CD4-positive, alpha-beta T cell treated with Interleukin-2 at 100 ng/mL for 4 hours (primary cell): Measurements from ENCODE around the gene SEC16A.
A peak's percentile ranks its signal among the peaks of the same experiment; 100 is the strongest.

ENCODE experiments used
- DNase-seq: peaks from one replicate; pipeline ENCODE4 v3.0.0-alpha.2; 2020; ENCODE audit warnings: low spot score

SEC16A gene

DNA sequence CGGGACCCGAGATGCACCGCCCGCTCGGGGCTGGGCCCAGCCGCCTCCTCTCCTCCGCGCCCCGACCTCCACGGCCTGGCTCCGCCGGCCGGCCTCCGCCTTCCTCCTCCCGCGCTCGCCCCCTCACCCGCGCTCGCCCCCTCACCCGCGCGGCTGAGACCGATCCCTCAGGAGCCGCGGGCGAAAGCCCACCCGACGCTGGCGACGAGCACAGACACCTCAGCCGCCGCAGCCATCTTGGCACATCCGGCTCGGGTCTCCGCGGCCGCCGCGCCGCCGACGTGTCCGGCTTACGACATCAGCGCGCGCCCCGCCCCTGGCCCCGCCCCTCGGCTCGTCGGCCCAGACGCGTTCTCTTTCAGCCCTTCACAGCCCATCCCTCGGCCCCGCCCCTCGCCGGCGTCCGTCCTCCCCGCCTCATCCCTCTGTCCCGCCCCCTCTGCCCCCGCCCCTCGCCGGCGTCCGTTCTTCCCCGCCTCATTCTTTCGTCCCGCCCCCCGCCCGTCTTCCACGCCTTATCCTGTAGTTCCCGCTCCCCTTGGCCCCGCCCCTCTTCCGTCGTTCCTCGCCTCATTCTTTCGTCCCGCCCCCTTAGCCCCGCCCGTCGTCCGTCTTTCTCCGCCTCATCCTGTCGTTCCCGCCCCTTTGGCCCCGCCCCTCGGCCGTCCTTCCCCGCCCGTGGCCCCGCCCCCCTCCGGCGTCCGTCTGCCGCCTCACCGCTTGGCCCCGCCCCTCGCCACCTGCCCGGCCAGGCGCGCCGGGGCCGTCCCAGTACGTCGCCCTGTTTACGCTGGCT lies at the start of gene SEC16A:
TSS of gene SEC16A (minus strand) at position 248 of the 796 bp plus-strand sequence. CDS start 5,425 bp downstream, outside the sequence.
- peak; percentile 99 for DNase-seq

DNA sequence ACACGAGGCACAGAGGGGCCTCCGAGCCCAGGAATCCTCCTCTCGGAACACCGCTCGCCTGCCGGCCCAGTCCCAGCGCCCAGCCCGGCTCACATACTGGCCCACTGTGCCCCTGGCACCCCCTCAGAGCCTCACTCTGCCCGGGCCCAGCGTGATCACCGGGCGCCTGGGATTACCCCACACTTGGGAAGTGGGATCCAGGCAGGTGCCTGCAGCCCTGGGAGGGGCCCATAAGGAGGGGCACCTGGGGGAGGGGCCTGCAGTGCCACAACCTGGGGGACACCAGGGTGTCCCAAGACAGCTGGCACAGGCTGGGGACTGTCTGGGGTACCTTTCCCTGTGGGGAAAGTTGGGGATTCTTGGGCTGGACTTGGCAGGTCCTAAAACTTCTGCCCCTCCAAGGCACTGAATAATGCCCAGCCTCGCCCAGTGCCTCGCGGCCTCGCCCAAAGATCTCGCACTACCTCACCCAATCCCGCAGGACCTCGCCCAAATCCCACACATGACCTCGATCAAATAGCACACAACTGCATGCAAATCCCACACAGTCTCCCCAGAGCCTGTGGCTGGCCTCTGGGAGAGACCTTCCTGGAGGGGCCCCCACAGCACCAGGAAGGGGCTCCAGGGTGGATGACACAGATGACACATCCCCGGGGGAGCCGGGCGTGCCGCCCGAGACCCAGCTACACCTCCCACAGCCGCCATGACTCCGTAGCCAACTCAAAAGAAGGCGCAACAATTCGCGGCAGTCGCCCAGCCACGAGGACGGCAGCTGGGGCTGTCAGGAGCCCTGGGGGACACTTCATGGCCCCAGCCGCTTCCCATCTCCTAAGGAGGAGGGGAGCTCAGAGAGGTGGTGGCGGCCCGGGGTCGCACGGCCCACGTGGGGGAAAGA lies 49.3 kb upstream of the SEC16A start:
- no peak for DNase-seq

- DNase-seq, result no peak
Measured at GRCh38 chr9:136531186-136531903, 48.5 kb upstream of the SEC16A start.

GRCh38 chr9:136530461-136531089 lies 47.7 kb upstream of the SEC16A start:
- no peak for DNase-seq

GRCh38 chr9:136529516-136530460 lies 46.9 kb upstream of the SEC16A start:
- DNase-seq, result no peak

DNA sequence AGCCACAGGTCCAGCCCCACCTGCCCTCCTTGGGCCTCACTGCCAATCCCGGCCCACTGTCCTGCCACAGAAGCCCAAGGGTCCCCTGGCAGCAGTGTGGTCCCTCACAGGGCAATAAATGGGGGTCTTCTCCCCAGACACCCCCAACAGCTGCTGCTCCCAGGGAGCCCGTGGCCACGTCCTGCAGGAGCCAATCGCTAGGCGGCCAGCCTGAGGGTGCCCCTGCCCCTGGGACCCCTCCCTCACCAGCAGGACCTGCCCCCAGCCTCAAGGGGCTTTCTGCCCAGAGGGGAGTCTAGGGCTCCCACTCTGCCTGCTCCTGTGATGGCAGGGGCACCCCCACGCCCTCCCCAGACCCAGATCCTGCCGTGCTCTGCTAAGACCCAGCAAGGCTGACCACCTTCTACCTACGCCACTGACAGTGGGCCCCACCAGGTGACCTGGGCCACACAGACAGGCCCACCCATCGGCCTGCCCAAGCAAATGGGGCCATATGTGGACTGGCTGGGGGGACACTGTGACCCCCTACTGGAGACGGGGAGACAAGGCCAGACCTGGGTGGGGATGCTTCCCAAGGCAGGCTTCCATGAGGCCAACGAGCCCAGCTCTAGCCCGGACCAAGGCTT lies 46.0 kb upstream of the SEC16A start:
- no peak for DNase-seq

- no peak for DNase-seq
Measured at GRCh38 chr9:136527721-136528710, 45.2 kb upstream of the SEC16A start.

DNA sequence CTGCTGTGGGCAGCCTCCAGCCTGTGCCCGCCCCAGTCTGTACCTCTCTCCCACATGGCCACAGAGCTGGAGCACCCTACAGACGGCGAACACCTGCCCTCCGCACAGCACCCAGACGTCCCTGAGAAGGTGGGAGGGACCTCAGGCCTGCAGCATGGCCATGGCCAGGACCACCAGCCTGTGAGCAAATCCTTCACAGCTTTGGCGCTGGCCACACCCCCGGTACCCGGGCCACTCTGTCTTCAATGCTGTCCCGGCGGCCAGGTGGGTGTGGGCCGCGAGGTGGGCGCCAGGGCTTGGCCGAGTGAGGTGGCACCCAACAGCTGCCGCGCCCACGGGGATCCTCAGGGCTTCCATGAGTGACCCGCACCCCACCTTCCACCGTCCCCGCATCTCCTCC lies 44.3 kb upstream of the SEC16A start:
- no peak for DNase-seq

DNA sequence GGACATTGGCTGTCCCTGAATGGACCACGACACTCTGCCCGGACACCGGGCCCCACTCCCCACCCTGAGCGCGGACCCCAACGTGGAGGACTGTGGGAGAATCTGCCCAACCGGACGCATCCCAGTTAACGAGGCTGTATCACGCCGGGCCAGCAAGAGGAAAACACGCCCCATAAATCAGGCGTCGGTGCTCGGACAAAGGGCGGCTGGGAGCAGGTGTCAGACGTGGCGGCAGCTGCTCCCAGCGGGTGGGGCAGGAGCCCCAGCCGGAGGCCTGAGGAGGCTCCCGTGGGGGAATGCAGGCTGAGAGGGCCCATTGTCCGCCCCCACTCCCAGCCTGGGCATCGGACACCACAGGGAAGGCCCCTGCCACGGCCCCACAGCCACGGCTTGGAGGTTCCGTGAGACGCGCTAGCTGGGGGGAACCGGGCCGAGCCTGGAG lies 43.8 kb upstream of the SEC16A start:
- no peak for DNase-seq

- DNase-seq, result no peak
Measured at GRCh38 chr9:136525841-136526499, 43.1 kb upstream of the SEC16A start.

DNA sequence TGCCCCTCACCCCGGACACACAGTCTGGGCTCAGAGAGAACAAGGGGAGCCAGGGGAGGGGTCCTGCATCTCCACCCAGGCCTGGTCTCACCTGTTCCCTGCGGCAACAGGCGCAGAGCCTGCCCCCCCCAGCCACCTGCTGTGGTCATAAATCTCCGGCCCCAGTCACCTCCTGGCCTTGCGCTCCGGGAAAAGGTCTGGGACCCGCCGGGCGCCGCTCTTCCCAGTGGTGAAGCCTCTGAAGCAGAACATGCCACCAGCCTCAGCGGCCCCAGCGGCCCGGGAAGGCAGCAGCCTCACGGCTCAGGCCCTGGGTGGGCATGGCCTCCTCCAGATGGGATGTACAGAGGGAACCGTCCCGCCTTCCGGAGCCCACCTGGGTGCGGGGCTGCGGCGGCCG lies 42.4 kb upstream of the SEC16A start:
- DNase-seq, result no peak

DNA sequence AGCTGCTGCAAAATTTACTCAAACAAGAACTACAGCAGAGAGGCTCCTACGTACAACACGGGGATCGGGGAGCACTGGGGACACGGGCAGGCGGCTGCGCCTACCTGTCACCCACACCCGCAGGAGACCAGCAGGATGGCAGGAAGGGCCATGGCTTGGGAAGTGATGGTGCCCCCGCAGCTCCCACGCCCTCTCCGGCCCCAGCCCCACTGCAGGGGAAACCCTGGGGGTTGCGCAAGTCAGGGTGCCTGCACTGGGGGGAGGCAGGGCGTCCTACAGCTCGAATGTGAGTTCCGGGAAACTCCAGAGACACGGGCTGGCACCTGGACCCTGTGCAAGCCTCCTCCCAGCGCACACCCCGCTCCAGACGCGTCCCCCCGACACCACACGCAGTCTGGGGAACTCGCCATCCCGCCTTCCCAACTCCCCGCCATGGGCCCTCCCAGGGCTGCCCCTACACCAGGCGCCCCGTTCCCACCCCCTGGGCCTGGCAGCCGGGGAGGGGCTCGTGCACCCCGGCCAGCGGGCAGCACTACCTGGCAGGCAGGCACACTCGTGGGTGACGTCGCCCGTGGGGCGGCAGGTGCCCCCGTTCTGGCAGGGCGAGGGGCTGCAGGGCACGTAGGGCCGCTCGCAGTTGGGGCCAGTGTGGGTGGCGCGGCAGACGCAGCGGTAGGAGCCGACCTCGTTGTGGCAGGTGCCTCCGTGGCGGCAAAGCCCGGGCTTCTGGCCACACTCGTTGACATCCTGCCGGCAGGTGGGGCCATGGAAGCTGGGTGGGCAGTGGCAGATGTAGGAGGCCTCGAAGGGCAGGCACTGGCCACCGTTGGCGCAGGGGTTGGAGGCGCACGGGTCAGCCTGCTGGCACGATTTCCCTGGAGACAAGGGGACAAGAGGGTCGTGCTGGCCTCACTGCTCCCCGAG lies 39.7 kb upstream of the SEC16A start:
- DNase-seq, result no peak

- no peak for DNase-seq
Measured at GRCh38 chr9:136521537-136521936, 38.7 kb upstream of the SEC16A start.

DNA sequence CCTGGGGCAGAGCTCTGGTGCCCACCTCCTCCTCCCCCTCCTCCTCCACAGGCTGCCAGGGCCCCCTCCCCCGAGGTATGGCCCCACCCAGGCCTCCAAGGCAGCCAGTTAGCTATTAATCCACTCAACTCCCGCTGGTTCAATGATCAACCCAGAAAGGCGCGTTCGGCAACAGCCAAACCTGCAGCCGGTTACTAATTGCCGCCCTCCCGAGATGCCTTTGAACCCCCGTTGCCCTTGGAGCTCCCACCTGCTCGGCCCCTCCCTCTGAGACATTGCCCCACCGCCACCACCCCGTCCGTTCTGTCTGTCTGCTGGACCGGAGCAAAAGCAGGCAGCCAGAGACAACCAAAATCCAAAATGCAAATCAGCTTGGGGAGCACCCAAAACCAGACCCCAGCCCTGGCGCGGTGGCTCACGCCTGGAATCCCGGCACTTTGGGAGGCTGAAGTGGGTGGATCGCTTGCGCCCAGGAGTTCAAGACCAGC lies 37.3 kb upstream of the SEC16A start:
- DNase-seq, result no peak

GRCh38 chr9:136519263-136520052 lies 36.6 kb upstream of the SEC16A start:
- no peak for DNase-seq

GRCh38 chr9:136518623-136519022 lies 35.8 kb upstream of the SEC16A start:
- no peak for DNase-seq
